SU-DHL-6 (cell line): ENCODE measurements around the gene GRAMD4.

Experiments used
- H2AFZ ChIP-seq: fragments of 200-600 bp; sonication (generic); 2 replicates; pipeline ENCODE4 v1.6.1; 2014; ENCODE audit warnings: low read depth, mild to moderate bottlenecking, moderate library complexity, mixed read lengths, antibody characterized with exemption, low read length; ENCODE audit not compliant: severe bottlenecking
- H3F3A ChIP-seq: fragments of 200-600 bp; shearing (Covaris generic); 2 replicates; pipeline ENCODE4 v1.6.0; 2016; ENCODE audit warnings: antibody characterized with exemption, mild to moderate bottlenecking; ENCODE audit not compliant: insufficient read depth
- H3K27ac ChIP-seq: fragments of 200-600 bp; sonication (generic); 2 replicates; pipeline ENCODE4 v1.5.1; 2016; ENCODE audit warnings: low read depth, mild to moderate bottlenecking, low read length, moderate library complexity, mixed read lengths
- H3K27me3 ChIP-seq: fragments of 200-600 bp; sonication (generic), shearing (Covaris generic); 2 replicates; pipeline ENCODE4 v1.6.0; 2014; ENCODE audit warnings: mild to moderate bottlenecking, low read length
- H3K36me3 ChIP-seq: fragments of 200-600 bp; sonication (generic); 2 replicates; pipeline ENCODE4 v1.6.1; 2014; ENCODE audit warnings: mild to moderate bottlenecking, low read length, mixed read lengths
- H3K4me2 ChIP-seq: fragments of 300-600, 200-600 bp; shearing (Covaris generic), sonication (generic); 2 replicates; pipeline ENCODE4 v1.6.0; 2014; ENCODE audit warnings: low read length, low read depth, mild to moderate bottlenecking; ENCODE audit not compliant: poor library complexity, severe bottlenecking
- H3K4me3 ChIP-seq: fragments of 200-600 bp; sonication (generic); 2 replicates; pipeline ENCODE4 v1.5.1; 2014; ENCODE audit warnings: antibody characterized with exemption, low read length, mild to moderate bottlenecking, mixed read lengths; ENCODE audit not compliant: insufficient read depth, poor library complexity, severe bottlenecking
- H3K79me2 ChIP-seq: fragments of 200-600 bp; sonication (generic); 2 replicates; pipeline ENCODE4 v1.6.1; 2014; ENCODE audit warnings: mild to moderate bottlenecking, low read length, moderate library complexity; ENCODE audit not compliant: insufficient read depth
- H3K9ac ChIP-seq: fragments of 200-600 bp; sonication (generic); 2 replicates; pipeline ENCODE4 v1.7.0; 2014; ENCODE audit warnings: mild to moderate bottlenecking, low read length
- H3K9me2 ChIP-seq: fragments of 200-600 bp; sonication (generic); replicated peaks from 2 replicates; pipeline ENCODE4 v1.6.1; 2014; ENCODE audit warnings: low read length; ENCODE audit not compliant: insufficient read depth
- H3K9me3 ChIP-seq: fragments of 200-600 bp; sonication (generic); 2 replicates; pipeline ENCODE4 v1.6.1; 2014; ENCODE audit warnings: low read length, mixed read lengths; ENCODE audit not compliant: insufficient read depth
- H4K20me1 ChIP-seq: fragments of 200-600 bp; sonication (generic); 2 replicates; pipeline ENCODE4 v1.6.1; 2014; ENCODE audit warnings: low read depth, mild to moderate bottlenecking, antibody characterized with exemption, low read length, moderate library complexity, mixed read lengths
- EZH2phosphoT487 ChIP-seq: fragments of 200-600 bp; sonication (generic), shearing (Covaris generic); conservative IDR thresholded peaks from 2 replicates; pipeline ENCODE4 v1.6.1; 2018; ENCODE audit warnings: mild to moderate bottlenecking, antibody characterized with exemption, low read length, moderate library complexity, mixed read lengths
- TF ChIP-seq, protein P1 (sequence below): fragments of 200-600 bp; sonication (generic); IDR thresholded peaks from one replicate; pipeline ENCODE4 v1.5.1; 2017; ENCODE audit warnings: antibody characterized with exemption, mild to moderate bottlenecking, low read length, moderate library complexity; ENCODE audit not compliant: insufficient read depth, poor library complexity, severe bottlenecking

The GRAMD4 gene

DNA sequence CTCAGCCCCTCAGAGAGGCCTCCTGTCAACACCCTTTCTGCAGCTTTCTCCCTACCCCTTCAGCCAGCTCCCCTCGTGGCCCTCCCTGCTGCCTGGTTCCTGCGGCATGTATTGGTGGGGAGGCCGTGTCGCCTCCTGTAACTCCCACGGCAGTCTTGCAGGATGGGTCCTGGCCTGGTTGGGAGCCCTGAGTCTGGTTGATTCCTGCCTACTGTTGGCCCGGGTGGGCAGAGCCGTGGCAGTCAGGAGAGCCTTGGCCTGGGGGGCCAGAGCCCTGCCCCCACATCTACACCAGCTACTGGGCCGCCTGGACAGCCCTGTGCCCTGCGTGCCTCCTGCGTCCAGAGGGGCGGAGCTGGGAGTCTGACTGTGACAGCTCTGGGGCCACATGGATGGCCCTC, 30.3 kb upstream of the GRAMD4 start:
- H3K9me2 ChIP-seq, result no peaks in the 10 kb centered on the region
- TF ChIP-seq EZH2phosphoT487, result no peak
- TF ChIP-seq, protein P1, sequence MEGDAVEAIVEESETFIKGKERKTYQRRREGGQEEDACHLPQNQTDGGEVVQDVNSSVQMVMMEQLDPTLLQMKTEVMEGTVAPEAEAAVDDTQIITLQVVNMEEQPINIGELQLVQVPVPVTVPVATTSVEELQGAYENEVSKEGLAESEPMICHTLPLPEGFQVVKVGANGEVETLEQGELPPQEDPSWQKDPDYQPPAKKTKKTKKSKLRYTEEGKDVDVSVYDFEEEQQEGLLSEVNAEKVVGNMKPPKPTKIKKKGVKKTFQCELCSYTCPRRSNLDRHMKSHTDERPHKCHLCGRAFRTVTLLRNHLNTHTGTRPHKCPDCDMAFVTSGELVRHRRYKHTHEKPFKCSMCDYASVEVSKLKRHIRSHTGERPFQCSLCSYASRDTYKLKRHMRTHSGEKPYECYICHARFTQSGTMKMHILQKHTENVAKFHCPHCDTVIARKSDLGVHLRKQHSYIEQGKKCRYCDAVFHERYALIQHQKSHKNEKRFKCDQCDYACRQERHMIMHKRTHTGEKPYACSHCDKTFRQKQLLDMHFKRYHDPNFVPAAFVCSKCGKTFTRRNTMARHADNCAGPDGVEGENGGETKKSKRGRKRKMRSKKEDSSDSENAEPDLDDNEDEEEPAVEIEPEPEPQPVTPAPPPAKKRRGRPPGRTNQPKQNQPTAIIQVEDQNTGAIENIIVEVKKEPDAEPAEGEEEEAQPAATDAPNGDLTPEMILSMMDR, result no peak
- no peaks in the 10 kb centered on the region for H3K27me3 ChIP-seq
- H3K4me2 ChIP-seq, result no peak overlapping the region
- no peak overlapping the region for H3K27ac ChIP-seq
- no peak overlapping the region for H3K9ac ChIP-seq
- H3F3A ChIP-seq, result no peaks in the 10 kb centered on the region
- H3K79me2 ChIP-seq, result no peaks in the 10 kb centered on the region
- no peaks in the 10 kb centered on the region for H4K20me1 ChIP-seq
- H2AFZ ChIP-seq, result no peak overlapping the region
- H3K4me3 ChIP-seq, result no peak overlapping the region
- no peaks in the 10 kb centered on the region for H3K36me3 ChIP-seq
- H3K9me3 ChIP-seq, result no peaks in the 10 kb centered on the region

DNA sequence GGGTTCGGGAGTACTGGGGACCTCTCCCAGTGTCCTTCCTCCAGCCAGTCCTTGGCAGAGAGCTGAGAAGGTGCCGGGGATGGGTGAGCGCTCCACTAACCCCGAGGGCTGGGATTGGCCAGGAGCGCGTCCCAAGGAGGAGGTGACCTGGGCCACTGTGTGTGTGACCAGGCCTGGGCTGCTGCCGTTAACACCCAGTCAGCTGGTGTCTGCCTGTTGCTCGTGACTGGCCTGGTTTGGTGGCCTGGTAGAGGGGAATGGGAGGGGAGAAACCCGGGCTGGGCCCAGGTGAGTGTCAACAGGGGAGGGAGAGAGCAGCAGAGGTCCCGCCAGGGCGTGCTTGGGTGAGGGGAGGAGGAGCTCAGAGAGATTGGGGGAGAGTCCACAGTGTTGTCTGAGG, 29.9 kb upstream of the GRAMD4 start:
- H3K79me2 ChIP-seq, result no peaks in the 10 kb centered on the region
- H3K27me3 ChIP-seq, result no peaks in the 10 kb centered on the region
- H3K27ac ChIP-seq, result no peak overlapping the region
- no peak overlapping the region for H2AFZ ChIP-seq
- no peak overlapping the region for H3K4me3 ChIP-seq
- no peaks in the 10 kb centered on the region for H3K9me2 ChIP-seq
- no peaks in the 10 kb centered on the region for H3K9me3 ChIP-seq
- no peaks in the 10 kb centered on the region for H3F3A ChIP-seq
- H3K9ac ChIP-seq, result no peak overlapping the region
- no peaks in the 10 kb centered on the region for H3K36me3 ChIP-seq
- TF ChIP-seq, protein P1, result no peak
- TF ChIP-seq EZH2phosphoT487, result no peak
- no peak overlapping the region for H3K4me2 ChIP-seq
- H4K20me1 ChIP-seq, result no peaks in the 10 kb centered on the region

DNA sequence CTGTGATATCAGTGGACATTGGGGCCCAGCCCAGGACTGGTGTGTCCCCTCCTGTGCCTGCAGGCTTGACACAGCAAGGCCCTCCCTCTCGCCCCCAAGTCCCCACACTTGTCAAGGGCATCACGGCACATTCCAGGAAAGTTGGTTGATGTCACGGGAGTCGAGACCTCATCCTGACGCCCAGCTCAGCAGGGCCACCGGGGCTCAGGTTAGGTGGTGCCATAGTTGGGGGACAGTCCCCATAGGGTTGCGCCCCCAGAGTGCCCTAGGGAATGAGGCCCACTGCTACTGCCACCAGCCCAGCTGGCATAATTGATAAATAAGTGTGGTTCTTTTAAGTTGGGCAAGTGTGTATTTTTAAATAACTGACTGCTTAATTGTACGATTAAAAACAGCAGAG, 28.3 kb upstream of the GRAMD4 start:
- Histone ChIP-seq H3F3A (no peaks in the 10 kb centered on the region), H3K4me2 (peak overlapping the region; percentile 4), H3K36me3 (no peaks in the 10 kb centered on the region), H3K9ac (no peak overlapping the region), H3K27ac (no peak overlapping the region), H4K20me1 (no peaks in the 10 kb centered on the region; the same call in 1 of the 2 replicates), H3K27me3 (no peaks in the 10 kb centered on the region), H3K4me3 (no peak overlapping the region), H3K79me2 (no peaks in the 10 kb centered on the region), H3K9me2 (no peaks in the 10 kb centered on the region), H3K9me3 (no peaks in the 10 kb centered on the region), H2AFZ (no peak overlapping the region)
- TF ChIP-seq, protein P1, result no peak
- no peak for TF ChIP-seq EZH2phosphoT487
